AG09319 (cell line): ENCODE data around the gene FAM177B.
"Not testable (repeated sequence)": the region's sequence is repeated elsewhere in the genome, so short reads cannot be mapped to it uniquely, and the experiment has no call there.

ENCODE experiments used
- DNase-seq: peaks from one replicate; pipeline ENCODE4 v3.0.0-alpha.2; 2010; ENCODE audit warnings: low read depth; ENCODE audit errors: extremely low read depth
- TF ChIP-seq, protein P1 (sequence below): IDR thresholded peaks from 2 replicates; pipeline ENCODE4 v1.5.1; 2011; ENCODE audit warnings: low read depth, mild to moderate bottlenecking, inconsistent platforms, low read length, moderate library complexity

FAM177B gene

DNA sequence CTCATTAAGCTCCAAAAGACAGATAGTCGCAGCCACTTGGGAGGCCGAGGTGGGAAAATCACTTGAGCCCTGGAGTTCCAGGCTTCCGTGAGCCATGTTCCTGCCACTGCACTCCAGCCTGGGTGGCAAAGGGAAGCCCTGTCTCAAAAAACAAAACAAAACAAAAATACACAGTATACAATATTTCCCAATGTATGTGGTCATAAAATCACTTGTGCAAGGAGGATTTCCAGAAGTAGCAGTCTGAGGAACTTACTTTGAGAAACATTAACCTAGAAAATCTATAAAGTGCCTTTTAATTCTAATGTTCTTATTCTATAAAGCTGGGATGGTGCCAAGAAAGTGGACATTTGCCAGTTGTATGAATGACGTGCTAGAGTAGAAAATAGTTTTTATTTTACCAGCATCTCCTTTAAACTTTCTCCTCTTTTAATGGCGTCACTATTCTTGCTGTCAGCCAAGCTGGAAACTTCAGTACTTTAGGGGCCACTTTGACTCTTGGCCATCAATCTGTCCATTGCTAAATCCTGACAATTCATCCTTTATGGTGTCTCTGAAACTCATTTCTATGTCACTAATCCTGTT is 22.5 kb downstream of the FAM177B start:
- TF ChIP-seq, protein P1, sequence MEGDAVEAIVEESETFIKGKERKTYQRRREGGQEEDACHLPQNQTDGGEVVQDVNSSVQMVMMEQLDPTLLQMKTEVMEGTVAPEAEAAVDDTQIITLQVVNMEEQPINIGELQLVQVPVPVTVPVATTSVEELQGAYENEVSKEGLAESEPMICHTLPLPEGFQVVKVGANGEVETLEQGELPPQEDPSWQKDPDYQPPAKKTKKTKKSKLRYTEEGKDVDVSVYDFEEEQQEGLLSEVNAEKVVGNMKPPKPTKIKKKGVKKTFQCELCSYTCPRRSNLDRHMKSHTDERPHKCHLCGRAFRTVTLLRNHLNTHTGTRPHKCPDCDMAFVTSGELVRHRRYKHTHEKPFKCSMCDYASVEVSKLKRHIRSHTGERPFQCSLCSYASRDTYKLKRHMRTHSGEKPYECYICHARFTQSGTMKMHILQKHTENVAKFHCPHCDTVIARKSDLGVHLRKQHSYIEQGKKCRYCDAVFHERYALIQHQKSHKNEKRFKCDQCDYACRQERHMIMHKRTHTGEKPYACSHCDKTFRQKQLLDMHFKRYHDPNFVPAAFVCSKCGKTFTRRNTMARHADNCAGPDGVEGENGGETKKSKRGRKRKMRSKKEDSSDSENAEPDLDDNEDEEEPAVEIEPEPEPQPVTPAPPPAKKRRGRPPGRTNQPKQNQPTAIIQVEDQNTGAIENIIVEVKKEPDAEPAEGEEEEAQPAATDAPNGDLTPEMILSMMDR = no peak
- DNase-seq = no peak

DNA sequence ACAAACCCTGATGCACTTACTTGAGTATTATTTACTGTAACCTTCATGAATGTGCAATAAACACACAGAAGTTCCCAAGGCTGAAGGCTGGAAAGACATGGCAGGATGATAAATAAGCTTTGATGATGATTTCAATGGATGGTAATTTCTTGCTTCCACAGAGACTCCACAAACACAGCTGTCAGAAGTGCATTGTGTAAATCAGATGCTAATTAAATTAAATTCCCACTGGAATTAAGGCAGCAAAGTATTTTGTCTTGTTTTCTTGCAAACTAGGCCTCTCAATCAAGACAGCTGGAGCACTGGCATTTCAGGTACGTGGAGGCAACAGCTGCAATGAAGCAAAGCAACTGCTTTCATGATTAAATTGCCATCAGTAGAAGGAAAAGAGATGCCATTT is 24.1 kb downstream of the FAM177B start:
- DNase-seq = no peak
- TF ChIP-seq, protein P1 = no peak

DNA sequence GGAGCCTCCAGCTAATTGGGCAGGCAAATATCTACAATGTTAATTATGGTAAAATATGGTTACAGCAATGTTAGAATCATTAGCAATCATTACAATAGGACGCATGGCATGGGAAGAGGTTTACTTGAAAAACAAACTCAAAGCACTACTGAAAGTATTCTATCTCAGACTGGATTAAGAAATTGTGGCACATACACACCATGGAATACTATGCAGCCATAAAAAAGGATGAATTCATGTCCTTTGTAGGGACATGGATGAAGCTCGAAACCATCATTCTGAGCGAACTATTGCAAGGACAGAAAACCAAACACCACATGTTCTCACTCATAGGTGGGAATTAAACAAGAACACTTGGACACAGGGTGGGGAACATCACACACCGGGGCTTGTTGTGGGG is 25.2 kb downstream of the FAM177B start:
- DNase-seq = not testable (repeated sequence)

DNA sequence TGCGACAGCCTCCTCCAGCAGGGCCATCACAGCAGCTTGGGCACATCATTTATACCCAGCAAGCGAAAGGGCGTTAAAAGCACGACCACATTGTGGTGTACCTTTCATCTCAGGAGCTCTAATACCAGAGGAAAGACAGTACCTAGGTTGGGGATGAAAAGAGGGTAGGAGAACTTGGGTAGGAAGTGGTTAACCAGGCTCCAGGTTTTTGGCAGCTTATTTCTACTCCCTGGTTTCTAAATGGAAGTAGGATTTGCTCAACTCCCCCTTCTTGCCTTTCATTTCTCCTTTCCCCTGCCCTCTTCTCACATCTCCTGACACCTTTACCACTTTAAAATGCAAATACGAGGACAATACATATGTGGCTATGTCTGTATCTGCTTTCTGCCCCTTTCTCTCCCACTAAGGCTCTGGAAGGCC is 30.2 kb downstream of the FAM177B start:
- DNase-seq = no peak
- TF ChIP-seq, protein P1 = no peak

DNA sequence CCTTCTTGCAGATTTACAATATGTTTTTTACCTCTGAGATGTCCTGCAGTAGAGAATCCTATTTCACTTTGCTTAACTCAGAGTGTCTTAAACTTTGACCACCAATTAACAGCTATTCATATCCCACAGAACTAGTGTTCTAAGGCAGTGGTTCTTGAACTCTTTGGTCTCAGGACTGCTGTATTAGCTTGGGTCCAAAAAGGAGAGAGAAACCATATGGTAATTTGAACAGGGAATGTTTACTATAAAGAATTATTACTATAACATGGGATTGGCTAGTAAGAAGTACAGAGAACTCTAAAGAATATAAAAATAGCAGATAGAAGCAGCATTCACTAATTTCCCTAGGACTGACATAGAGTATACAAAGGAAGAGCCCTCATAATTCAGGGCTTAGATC is 31.6 kb downstream of the FAM177B start:
- DNase-seq = no peak
- TF ChIP-seq, protein P1 = no peak

DNA sequence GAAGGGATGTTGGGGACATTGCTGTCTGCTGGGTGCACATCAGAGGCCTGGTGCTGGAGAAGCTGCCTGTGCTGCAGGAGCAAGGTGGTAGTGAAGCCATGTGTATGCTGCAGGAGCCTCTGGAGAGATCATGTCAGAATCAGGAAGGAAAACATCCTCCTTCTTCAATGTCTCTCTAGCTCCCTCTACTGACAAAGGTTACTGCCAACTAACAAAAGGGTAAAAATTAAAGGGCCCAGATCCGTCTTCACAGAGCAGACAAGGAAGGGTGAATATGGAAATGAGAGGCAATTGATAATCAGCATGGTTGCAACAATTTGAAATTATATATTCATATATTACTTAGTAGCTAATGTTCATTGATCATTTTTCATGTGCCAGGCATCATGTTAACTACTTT is 32.2 kb downstream of the FAM177B start:
- DNase-seq = no peak
- TF ChIP-seq, protein P1 = no peak

DNA sequence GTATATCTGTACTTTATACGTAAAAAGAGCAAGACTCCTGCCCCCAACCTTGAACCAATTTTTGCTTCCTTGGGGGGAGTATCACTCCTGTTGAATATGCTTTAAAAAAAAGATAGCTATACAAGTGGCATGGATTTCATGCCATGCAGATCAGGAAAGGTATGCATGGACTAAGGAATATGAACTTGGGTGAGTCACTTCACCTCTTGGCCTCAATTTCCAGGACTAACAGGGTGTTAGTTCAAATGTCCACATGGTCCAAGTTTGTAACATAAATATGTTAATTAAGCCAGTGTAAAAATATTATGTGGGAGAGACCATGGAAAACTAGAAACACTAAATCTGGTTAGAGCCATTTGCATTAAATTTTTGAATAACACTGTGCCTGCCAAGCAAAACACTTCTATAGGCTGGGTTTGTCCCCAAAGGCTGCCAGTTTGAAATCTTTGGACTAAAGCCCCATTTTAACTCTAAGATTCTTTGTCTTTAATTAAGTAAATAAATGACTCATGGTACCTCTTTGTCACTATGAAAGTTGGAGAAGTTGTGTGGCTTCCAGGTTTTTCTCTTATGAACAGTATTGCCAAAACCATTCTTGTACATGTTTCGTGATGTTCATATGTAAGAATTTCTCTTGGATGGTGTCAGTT is 33.1 kb downstream of the FAM177B start:
- TF ChIP-seq, protein P1 = no peak
- no peak for DNase-seq

DNA sequence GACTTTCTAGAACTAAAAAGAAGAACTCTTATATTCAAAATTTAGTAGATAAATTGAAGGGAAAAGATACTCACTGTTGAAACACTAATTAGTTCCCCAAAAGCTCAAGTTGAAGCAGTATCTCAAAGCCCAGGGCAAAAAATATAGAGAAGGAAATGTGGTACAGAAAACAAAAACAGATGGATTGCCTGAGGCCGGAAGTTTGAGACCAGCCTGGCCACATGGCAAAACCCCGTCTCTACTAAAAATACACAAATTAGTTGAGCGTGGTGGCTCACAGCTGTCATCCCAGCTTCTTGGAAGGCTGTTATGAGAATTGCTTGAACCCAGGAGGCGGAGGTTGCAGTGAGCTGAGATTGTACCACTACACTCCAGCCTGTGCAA is 36.0 kb downstream of the FAM177B start:
- DNase-seq = no peak
- TF ChIP-seq, protein P1 = no peak
